ENCODE data around the gene CADM1. TPM values are rescaled to one million over a fixed set of nuclear protein-coding genes. Genes with fewer than 3 reads are reported as not detected.

CADM1 gene
- total RNA-seq, 4 donors from 2014 or later = 17.1 to 49.8 (median 30.7) TPM

DNA sequence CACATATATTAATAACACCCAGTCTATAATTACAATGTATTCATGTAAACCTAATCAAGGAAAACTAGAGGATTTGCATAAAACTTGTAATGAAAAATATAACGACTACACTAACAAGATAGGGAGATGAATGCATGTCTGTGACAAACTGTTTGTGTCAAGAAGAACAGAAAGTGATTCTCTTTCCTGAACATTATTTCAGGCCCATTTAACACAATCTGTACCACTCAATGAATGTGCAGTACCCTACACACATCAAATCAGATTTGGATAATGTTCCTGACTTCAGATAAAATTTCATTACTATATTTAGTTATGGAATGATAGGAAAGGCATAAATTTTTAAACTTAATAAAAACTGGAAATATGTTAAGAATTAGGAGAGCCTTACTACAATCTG, 93.1 kb downstream of the CADM1 start:
- Histone ChIP-seq H3K27ac (no peak overlapping the region), H3K4me3 (no peak overlapping the region), H3K27me3 (no peaks in the 10 kb centered on the region), H3K36me3 (no peaks in the 10 kb centered on the region), H3K4me1 (peaks cover 0 to 46% (median 13%) of the 10 kb centered on the region in 4 donors), H3K9me3 (no peaks in the 10 kb centered on the region)
- DNase-seq (ENCODE audit: low spot score in 2 of 2) = no peak
- 84 to 85% methylated on average over 1 of the region's 1 CpG for WGBS, 2 donors
- no peak for TF ChIP-seq POLR2A (IDR thresholded peaks at IDR 0.05)
- TF ChIP-seq, protein P1, sequence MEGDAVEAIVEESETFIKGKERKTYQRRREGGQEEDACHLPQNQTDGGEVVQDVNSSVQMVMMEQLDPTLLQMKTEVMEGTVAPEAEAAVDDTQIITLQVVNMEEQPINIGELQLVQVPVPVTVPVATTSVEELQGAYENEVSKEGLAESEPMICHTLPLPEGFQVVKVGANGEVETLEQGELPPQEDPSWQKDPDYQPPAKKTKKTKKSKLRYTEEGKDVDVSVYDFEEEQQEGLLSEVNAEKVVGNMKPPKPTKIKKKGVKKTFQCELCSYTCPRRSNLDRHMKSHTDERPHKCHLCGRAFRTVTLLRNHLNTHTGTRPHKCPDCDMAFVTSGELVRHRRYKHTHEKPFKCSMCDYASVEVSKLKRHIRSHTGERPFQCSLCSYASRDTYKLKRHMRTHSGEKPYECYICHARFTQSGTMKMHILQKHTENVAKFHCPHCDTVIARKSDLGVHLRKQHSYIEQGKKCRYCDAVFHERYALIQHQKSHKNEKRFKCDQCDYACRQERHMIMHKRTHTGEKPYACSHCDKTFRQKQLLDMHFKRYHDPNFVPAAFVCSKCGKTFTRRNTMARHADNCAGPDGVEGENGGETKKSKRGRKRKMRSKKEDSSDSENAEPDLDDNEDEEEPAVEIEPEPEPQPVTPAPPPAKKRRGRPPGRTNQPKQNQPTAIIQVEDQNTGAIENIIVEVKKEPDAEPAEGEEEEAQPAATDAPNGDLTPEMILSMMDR (IDR thresholded peaks at IDR 0.05) = no peak
- no peak for TF ChIP-seq EP300 (IDR thresholded peaks at IDR 0.05)

DNA sequence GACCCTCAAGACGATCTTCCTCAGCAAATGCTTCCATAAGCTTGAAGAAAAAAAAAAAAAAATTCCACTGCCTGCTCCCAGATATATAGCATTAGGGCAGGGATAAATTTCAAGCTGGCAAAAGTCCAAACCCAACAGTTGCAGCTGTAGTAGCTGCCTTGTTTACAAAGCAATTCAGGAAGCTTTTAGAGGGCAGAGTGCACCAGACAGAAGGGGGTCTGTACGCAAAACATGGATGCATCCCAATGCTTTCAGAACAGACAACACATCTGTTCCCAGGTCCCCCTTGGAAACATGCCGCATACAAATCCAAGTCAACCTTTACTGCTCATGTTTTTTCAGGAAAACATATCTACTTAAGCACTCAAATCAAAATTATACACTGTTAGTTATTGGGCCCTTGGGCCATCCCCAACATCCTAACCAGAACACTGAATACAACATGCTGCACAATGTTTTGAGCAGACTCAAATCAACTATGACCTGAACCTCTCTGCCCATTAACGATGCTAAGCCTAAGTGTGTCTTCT, 94.5 kb downstream of the CADM1 start:
- no peaks in the 10 kb centered on the region for H3K36me3 ChIP-seq
- DNase-seq (ENCODE audit: low spot score in 2 of 2) = no peak
- no peaks in the 10 kb centered on the region for H3K9me3 ChIP-seq
- 28 to 34% methylated on average over 4 of the region's 4 CpGs for WGBS, 2 donors
- H3K4me3 ChIP-seq = no peak overlapping the region
- TF ChIP-seq, protein P1 (IDR thresholded peaks at IDR 0.05) = no peak
- TF ChIP-seq EP300 (IDR thresholded peaks at IDR 0.05) (no peak), POLR2A (IDR thresholded peaks at IDR 0.05) (no peak)
- no peaks in the 10 kb centered on the region for H3K27me3 ChIP-seq
- H3K4me1 ChIP-seq = peaks cover 0 to 45% (median 13%) of the 10 kb centered on the region in 4 donors
- no peak overlapping the region for H3K27ac ChIP-seq

DNA sequence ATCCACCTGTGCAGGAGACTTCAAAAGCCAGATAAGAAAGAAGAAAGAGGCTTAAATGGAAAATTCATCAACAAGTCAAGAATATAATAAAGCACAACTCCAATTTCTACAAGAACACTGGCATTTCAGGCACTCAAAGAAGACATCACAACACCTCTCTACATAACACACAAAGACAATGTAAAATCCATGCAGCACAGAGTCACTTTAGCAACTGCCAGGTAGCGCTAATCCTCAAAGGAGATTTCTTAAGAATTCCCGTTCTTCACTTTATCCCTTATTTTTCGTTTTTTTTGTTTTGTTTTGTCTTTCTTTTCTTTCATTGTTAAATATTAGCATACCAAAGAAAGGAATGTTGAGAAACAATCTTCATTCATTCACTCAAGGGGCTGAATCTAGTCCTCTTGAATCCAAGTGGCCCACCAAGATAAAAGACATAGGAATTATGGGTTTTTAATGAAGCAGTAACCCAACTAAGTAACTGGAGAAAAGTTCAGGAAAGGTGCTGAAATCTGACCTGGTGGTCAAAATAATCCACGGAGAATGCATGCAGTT, 95.0 kb downstream of the CADM1 start:
- WGBS, 2 donors = 29 to 37% methylated on average over 4 of the region's 4 CpGs
- Histone ChIP-seq H3K27me3 (no peaks in the 10 kb centered on the region), H3K27ac (peak overlapping the region in 1 of 4 donors; percentile 68), H3K4me3 (no peak overlapping the region), H3K4me1 (peaks cover 0 to 39% (median 13%) of the 10 kb centered on the region in 4 donors), H3K9me3 (no peaks in the 10 kb centered on the region), H3K36me3 (no peaks in the 10 kb centered on the region)
- TF ChIP-seq, protein P1 (IDR thresholded peaks at IDR 0.05) = no peak
- TF ChIP-seq POLR2A (IDR thresholded peaks at IDR 0.05) (no peak), EP300 (IDR thresholded peaks at IDR 0.05) (no peak)
- no peak for DNase-seq (ENCODE audit: low spot score in 2 of 2)

DNA sequence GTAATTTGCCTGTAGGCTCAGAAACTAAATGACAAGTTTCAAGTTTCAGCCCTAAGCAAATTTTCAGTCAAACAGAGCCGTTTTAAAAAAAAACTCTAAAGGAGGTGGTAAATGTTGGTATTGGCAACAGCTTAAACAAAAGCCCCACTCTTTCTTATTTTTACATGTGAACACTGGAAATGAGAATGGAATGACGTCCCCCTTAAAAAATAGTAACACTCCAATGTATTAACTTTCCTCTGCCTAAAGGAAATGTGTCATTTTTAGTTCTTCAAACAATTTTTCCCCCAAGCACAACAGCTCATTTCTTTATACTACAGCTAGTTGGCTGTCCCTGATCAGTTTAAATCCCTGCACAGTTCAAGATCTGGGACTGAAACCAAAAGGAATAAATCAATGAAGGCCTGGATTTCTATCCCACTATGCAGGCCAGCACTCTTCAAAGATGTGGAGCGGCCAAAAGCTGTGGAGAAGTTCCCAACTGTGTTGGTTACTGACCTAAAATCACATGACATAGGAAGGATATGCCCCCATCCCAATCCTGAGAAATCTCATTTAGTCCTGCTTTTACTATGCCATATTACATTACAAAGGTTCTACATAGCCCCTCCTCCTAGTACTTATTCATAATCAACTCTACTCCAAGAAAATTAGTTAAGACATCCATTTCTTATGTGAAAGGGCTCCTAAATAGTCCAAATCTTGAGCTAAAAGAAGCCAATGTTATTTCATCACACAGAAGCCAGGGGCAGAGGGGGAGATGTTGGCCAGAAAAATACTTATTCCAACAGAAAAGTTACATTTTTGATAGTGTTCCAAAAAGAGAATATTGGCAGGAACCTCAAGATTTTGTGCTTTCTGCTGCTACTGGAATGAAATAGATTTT, 95.9 kb downstream of the CADM1 start:
- peaks cover 0 to 39% (median 13%) of the 10 kb centered on the region in 4 donors for H3K4me1 ChIP-seq
- no peaks in the 10 kb centered on the region for H3K36me3 ChIP-seq
- no peak for DNase-seq (ENCODE audit: low spot score in 2 of 2)
- no peaks in the 10 kb centered on the region for H3K9me3 ChIP-seq
- H3K27ac ChIP-seq = peak overlapping the region in 2 of 4 donors; percentile 21 to 68
- TF ChIP-seq, protein P1 (IDR thresholded peaks at IDR 0.05) = no peak
- TF ChIP-seq EP300 (IDR thresholded peaks at IDR 0.05) = peak; percentile 6 to 20
- no peaks in the 10 kb centered on the region for H3K27me3 ChIP-seq
- 13 to 22% methylated on average over 3 of the region's 3 CpGs for WGBS, 2 donors
- H3K4me3 ChIP-seq = no peak overlapping the region

DNA sequence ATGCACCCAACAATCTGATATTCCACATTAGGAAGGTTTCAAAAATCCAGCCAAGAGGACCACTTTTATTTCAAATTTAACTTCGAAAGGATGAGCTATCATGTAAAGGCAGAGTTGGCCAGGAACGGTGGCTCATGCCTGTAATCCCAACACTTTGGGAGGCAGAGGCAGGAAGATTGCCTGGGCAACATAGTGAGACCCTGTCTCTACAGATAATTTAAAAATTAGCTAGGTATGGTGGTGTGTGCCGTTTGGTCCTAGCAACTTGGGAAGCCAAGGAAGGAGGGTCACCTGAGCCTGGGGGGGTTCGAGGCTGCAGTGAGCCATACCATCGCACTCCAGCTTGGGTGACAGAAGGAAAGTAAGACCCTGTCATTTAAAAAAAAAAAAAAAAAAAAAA, 96.7 kb downstream of the CADM1 start:
- no peaks in the 10 kb centered on the region for H3K27me3 ChIP-seq
- no peaks in the 10 kb centered on the region for H3K9me3 ChIP-seq
- no peak for TF ChIP-seq EP300 (IDR thresholded peaks at IDR 0.05)
- TF ChIP-seq, protein P1 (IDR thresholded peaks at IDR 0.05) = no peak
- TF ChIP-seq POLR2A (IDR thresholded peaks at IDR 0.05) = no peak
- peaks cover 0 to 39% (median 13%) of the 10 kb centered on the region in 4 donors for H3K4me1 ChIP-seq
- no peaks in the 10 kb centered on the region for H3K36me3 ChIP-seq
- no peak for DNase-seq (ENCODE audit: low spot score in 2 of 2)
- no peak overlapping the region for H3K4me3 ChIP-seq
- no peak overlapping the region for H3K27ac ChIP-seq
- WGBS, 2 donors = 81 to 82% methylated on average over 5 of the region's 5 CpGs
